ENCODE measurements around the gene ASIC2. TPM values are rescaled to one million over a fixed set of nuclear protein-coding genes. Genes with fewer than 3 reads are reported as not detected.

Gene ASIC2
- total and polyA plus RNA-seq, 9 of the 15 experiments (the other 6 are each of a cell fraction or from before 2014, with no cell fraction given) = not detected

GRCh38 chr17:33287096-33287725 is 5.9 kb downstream of the ASIC2 start (continued):
- TF ChIP-seq CAMTA2 (CRISPR knock-in tag; conservative IDR thresholded peaks at IDR 0.05) = no peak
- TF ChIP-seq NONO (IDR thresholded peaks at IDR 0.05; ENCODE audit: low read depth in 2 of 2, low read length in 1 of 2) = no peak

- Histone ChIP-seq H4K20me1 (replicated peaks; ENCODE audit: control insufficient read depth, insufficient read depth, low read length) (no peaks in the 10 kb centered on the region), H3K4me3 (no peak overlapping the region), H3K9ac (ENCODE audit: insufficient read depth in 1 of 2, low read depth in 2 of 2, low read length in 2 of 2) (no peak overlapping the region), H3K27ac (ENCODE audit: extremely low read depth, low read depth, low read length) (no peak overlapping the region), H3K79me2 (ENCODE audit: control insufficient read depth, insufficient read depth, low read length) (no peaks in the 10 kb centered on the region), H2AFZ (ENCODE audit: low read depth, low read length) (no peak overlapping the region), H3K36me3 (ENCODE audit: control insufficient read depth, insufficient read depth, low read length) (no peaks in the 10 kb centered on the region), H3K27me3 (ENCODE audit: control insufficient read depth in 2 of 2, insufficient read depth in 2 of 2, low read length in 2 of 2) (peaks cover 0 to 13% of the 10 kb centered on the region in 2 experiments; a peak in 3 of 5 replicates), H3K9me1 (ENCODE audit: control insufficient read depth, insufficient read depth, low read length) (no peaks in the 10 kb centered on the region), H3K4me1 (replicated peaks in 1 of 2; ENCODE audit: control insufficient read depth in 2 of 2, insufficient read depth in 2 of 2, low read length in 2 of 2) (no peaks in the 10 kb centered on the region), H3K4me2 (ENCODE audit: insufficient read depth, low read length) (no peak overlapping the region), H3K9me3 (replicated peaks; ENCODE audit: control insufficient read depth, insufficient read depth, low read depth, low read length) (no peaks in the 10 kb centered on the region)
- FAIRE-seq (no peak), DNase-seq (ENCODE audit: extremely low read depth in 1 of 4, low spot score in 3 of 4) (no peak), ATAC-seq (no peak)
- in situ Hi-C loops (cut with MboI) (no loop called here), intact Hi-C loops (cut with micrococcal nuclease) (no loop called here)
- WGBS (ENCODE audit: insufficient coverage, low coverage, missing lambda C conversion rate) = 0% methylated on average over 3 of the region's 3 CpGs
- POLR2A ChIA-PET = interaction anchor here (0.6 to 1.1 kb wide), 3 partner anchors 9 to 13 kb away, joined by 3 to 4 read pairs (median 3); no protein-coding TSS in a partner anchor
- no TSS peak for BruUV-seq (replicated peaks)
- CTCF ChIA-PET (ENCODE audit: low intra/inter-chr PET ratio) = no interaction called here
- no peak for TF ChIP-seq FOXJ3 (CRISPR knock-in tag; IDR thresholded peaks at IDR 0.05)
- TF ChIP-seq KDM1A (IDR thresholded peaks at IDR 0.05) = no peak
- TF ChIP-seq MAX (CRISPR knock-in tag; IDR thresholded peaks at IDR 0.05) = no peak
Observed at GRCh38 chr17:33285413-33285812, 7.7 kb downstream of the ASIC2 start.
